Activated CD8-positive, alpha-beta T cell treated with anti-CD3 and anti-CD28 coated beads, Interleukin-2, amount 10 ng/mL, durations not matched to agents 7 days and 5 days (primary cell): ENCODE measurements around the gene FANCC. TPM values are rescaled to one million over a fixed set of nuclear protein-coding genes. Genes with fewer than 3 reads are reported as not detected.
"Not testable (repeated sequence)": the region's sequence is repeated elsewhere in the genome, so short reads cannot be mapped to it uniquely, and the experiment has no call there.

Experiments used
- ATAC-seq: fragments of 150-1000 bp; cut with Tn5 transposase; one replicate; pipeline ENCODE4 v1.10.0; 2021; ENCODE audit warnings: moderate library complexity
- CTCF ChIA-PET: fragments of 350-600 bp; sonication (Branson Sonifier 250); formaldehyde crosslinking; loops from one replicate; lab custom pipeline; 2021; ENCODE audit warnings: antibody characterized with exemption; lab: Charles Lee
- POLR2A ChIA-PET: fragments of 350-600 bp; sonication (Branson Sonifier 250); formaldehyde crosslinking; loops from one replicate; lab custom pipeline; 2021; ENCODE audit warnings: antibody characterized with exemption; lab: Charles Lee
- DNase-seq: peaks from one replicate; pipeline ENCODE4 v3.0.0-alpha.2; 2020
- H3K27ac Mint-ChIP-seq: one replicate; pipeline ENCODE4 v1.8.0; 2021; ENCODE audit warnings: mild to moderate bottlenecking, mixed read lengths
- H3K27me3 Mint-ChIP-seq: one replicate; pipeline ENCODE4 v1.8.0; 2021; ENCODE audit warnings: low read depth, mixed read lengths
- H3K36me3 Mint-ChIP-seq: one replicate; pipeline ENCODE4 v1.8.0; 2021; ENCODE audit warnings: low read depth, mixed read lengths
- H3K4me1 Mint-ChIP-seq: one replicate; pipeline ENCODE4 v1.8.0; 2021; ENCODE audit warnings: low read depth, mixed read lengths
- H3K4me3 Mint-ChIP-seq: one replicate; pipeline ENCODE4 v1.8.0; 2021; ENCODE audit warnings: mild to moderate bottlenecking, mixed read lengths
- H3K9me3 Mint-ChIP-seq: one replicate; pipeline ENCODE4 v1.8.0; 2022; ENCODE audit warnings: mixed read lengths; ENCODE audit not compliant: insufficient read depth
- total RNA-seq, 2 experiments: library from RNA; stranded (reverse); gene quantifications; one replicate each; pipeline ENCODE4 v1.2.3, GENCODE V29; 2021

Gene FANCC
- total RNA-seq, 2 experiments from 2014 or later = 18.2 to 19.0 TPM

GRCh38 chr9:95218773-95219172, 98.7 kb downstream of the FANCC start:
- H3K27me3 Mint-ChIP-seq = no peaks in the 10 kb centered on the region
- H3K4me1 Mint-ChIP-seq = peaks cover 2% of the 10 kb centered on the region
- H3K9me3 Mint-ChIP-seq = no peaks in the 10 kb centered on the region
- CTCF ChIA-PET = interaction anchor here (1.2 kb wide), 1 partner anchor 14 kb away, joined by 3 read pairs; no protein-coding TSS in a partner anchor
- no peaks in the 10 kb centered on the region for H3K36me3 Mint-ChIP-seq
- no peak overlapping the region for H3K4me3 Mint-ChIP-seq
- no peak for DNase-seq
- POLR2A ChIA-PET = no interaction called here
- no peak overlapping the region for H3K27ac Mint-ChIP-seq
- ATAC-seq = no peak

GRCh38 chr9:95217936-95218335, 99.6 kb downstream of the FANCC start:
- DNase-seq = no peak
- Mint-ChIP-seq H3K27ac (no peak overlapping the region), H3K27me3 (no peaks in the 10 kb centered on the region), H3K9me3 (no peaks in the 10 kb centered on the region), H3K4me3 (no peak overlapping the region), H3K36me3 (no peaks in the 10 kb centered on the region), H3K4me1 (peaks cover 2% of the 10 kb centered on the region)
- ATAC-seq = no peak
- ChIA-PET POLR2A (no interaction called here), CTCF (interaction anchor here (1.2 kb wide), 1 partner anchor 14 kb away, joined by 3 read pairs; no protein-coding TSS in a partner anchor)

- peaks cover 6% of the 10 kb centered on the region for H3K4me1 Mint-ChIP-seq
- H3K27me3 Mint-ChIP-seq = no peaks in the 10 kb centered on the region
- ChIA-PET CTCF (interaction anchor here (0.6 kb wide), 1 partner anchor 30 kb away, joined by 3 read pairs; no protein-coding TSS in a partner anchor), POLR2A (no interaction called here)
- H3K36me3 Mint-ChIP-seq = no peaks in the 10 kb centered on the region
- no peak overlapping the region for H3K4me3 Mint-ChIP-seq
- DNase-seq (no peak), ATAC-seq (no peak)
- no peaks in the 10 kb centered on the region for H3K9me3 Mint-ChIP-seq
- no peak overlapping the region for H3K27ac Mint-ChIP-seq
Measured at GRCh38 chr9:95215336-95215898, 102.1 kb downstream of the FANCC start.

- H3K4me1 Mint-ChIP-seq = peaks cover 4% of the 10 kb centered on the region
- DNase-seq = no peak
- H3K27ac Mint-ChIP-seq = no peak overlapping the region
- ChIA-PET POLR2A (no interaction called here), CTCF (no interaction called here)
- H3K27me3 Mint-ChIP-seq = no peaks in the 10 kb centered on the region
- no peaks in the 10 kb centered on the region for H3K36me3 Mint-ChIP-seq
- no peak for ATAC-seq
- no peak overlapping the region for H3K4me3 Mint-ChIP-seq
- no peaks in the 10 kb centered on the region for H3K9me3 Mint-ChIP-seq
Measured at GRCh38 chr9:95213117-95213516, 104.4 kb downstream of the FANCC start.

GRCh38 chr9:95211028-95211427, 106.5 kb downstream of the FANCC start:
- ATAC-seq (no peak), DNase-seq (no peak)
- H3K4me3 Mint-ChIP-seq = no peak overlapping the region
- peaks cover 4% of the 10 kb centered on the region for H3K4me1 Mint-ChIP-seq
- H3K9me3 Mint-ChIP-seq = no peaks in the 10 kb centered on the region
- ChIA-PET CTCF (no interaction called here), POLR2A (no interaction called here)
- H3K27ac Mint-ChIP-seq = no peak overlapping the region
- H3K27me3 Mint-ChIP-seq = no peaks in the 10 kb centered on the region
- H3K36me3 Mint-ChIP-seq = no peaks in the 10 kb centered on the region

DNA sequence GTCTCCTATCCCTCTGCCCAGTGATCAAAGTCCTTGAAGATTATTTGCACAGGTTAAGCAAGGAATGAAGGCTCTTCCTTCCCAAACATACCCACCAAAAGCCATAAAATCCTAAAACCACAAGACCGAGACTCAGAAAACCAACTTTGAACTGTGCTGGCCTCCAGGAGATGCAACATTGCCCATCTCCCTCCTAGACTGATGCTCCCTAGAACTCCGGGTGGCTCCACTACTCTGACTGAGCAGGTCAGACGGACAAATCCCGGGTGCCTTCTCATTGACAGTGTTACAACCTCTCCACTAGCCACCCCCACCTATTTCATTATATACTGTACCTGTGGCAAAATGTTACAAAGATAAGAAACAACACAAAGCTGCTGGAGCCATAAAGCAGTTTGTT, 110.1 kb downstream of the FANCC start:
- no peak overlapping the region for H3K4me3 Mint-ChIP-seq
- CTCF ChIA-PET = no interaction called here
- no peak for DNase-seq

GRCh38 chr9:95206143-95206542, 111.4 kb downstream of the FANCC start:
- H3K27me3 Mint-ChIP-seq = no peaks in the 10 kb centered on the region

More for the DNA sequence above, 110.1 kb downstream of the FANCC start:
- H3K36me3 Mint-ChIP-seq = no peaks in the 10 kb centered on the region
- peaks cover 3% of the 10 kb centered on the region for H3K4me1 Mint-ChIP-seq
- H3K9me3 Mint-ChIP-seq = no peaks in the 10 kb centered on the region
- no peak overlapping the region for H3K27ac Mint-ChIP-seq
- POLR2A ChIA-PET = no interaction called here
- ATAC-seq = no peak
- H3K27me3 Mint-ChIP-seq = no peaks in the 10 kb centered on the region

GRCh38 chr9:95204710-95205109, 112.8 kb downstream of the FANCC start:
- ChIA-PET POLR2A (interaction anchor here (0.6 kb wide), 1 partner anchor 20 kb away, joined by 3 read pairs; no protein-coding TSS in a partner anchor), CTCF (interaction anchor here (0.9 to 1.5 kb wide), 3 partner anchors 14 to 524 kb away, joined by 3 to 8 read pairs (median 3); no protein-coding TSS in a partner anchor)
- no peaks in the 10 kb centered on the region for H3K27me3 Mint-ChIP-seq
- ATAC-seq = no peak
- no peak for DNase-seq
- H3K27ac Mint-ChIP-seq = no peak overlapping the region
- no peaks in the 10 kb centered on the region for H3K4me1 Mint-ChIP-seq
- no peaks in the 10 kb centered on the region for H3K9me3 Mint-ChIP-seq
- H3K36me3 Mint-ChIP-seq = no peaks in the 10 kb centered on the region
- H3K4me3 Mint-ChIP-seq = no peak overlapping the region

More at GRCh38 chr9:95206143-95206542, 111.4 kb downstream of the FANCC start:
- ATAC-seq (no peak), DNase-seq (no peak)
- ChIA-PET CTCF (interaction anchor here (1.5 kb wide), 1 partner anchor 39 kb away, joined by 8 read pairs; no protein-coding TSS in a partner anchor), POLR2A (no interaction called here)
- no peaks in the 10 kb centered on the region for H3K9me3 Mint-ChIP-seq
- H3K36me3 Mint-ChIP-seq = no peaks in the 10 kb centered on the region
- H3K4me1 Mint-ChIP-seq = no peaks in the 10 kb centered on the region
- H3K27ac Mint-ChIP-seq = no peak overlapping the region
- no peak overlapping the region for H3K4me3 Mint-ChIP-seq

DNA sequence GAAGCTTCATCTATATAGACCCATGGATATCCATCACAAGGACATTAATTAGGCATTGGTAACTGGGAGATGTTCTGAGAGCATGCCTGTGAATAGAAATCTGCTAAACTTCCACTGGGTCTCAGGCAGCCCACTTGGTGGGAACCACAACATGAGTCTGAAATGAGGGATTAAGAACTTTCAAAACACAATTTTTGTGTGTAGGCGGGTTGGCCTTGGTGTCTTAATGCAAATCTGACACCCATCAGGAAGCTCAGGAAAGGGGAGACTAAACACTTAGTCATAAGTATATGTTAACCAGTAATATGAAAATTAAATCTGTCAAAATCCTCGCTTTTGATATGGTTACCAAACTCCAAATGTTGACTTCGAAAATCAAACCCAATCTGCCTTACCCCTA, 113.2 kb downstream of the FANCC start:
- CTCF ChIA-PET = interaction anchor here (1.1 kb wide), 1 partner anchor 14 kb away, joined by 3 read pairs; no protein-coding TSS in a partner anchor
- Mint-ChIP-seq H3K27me3 (no peaks in the 10 kb centered on the region), H3K4me3 (no peak overlapping the region), H3K27ac (no peak overlapping the region), H3K9me3 (no peaks in the 10 kb centered on the region), H3K4me1 (no peaks in the 10 kb centered on the region), H3K36me3 (no peaks in the 10 kb centered on the region)
- POLR2A ChIA-PET = no interaction called here
- DNase-seq = no peak
- no peak for ATAC-seq

DNA sequence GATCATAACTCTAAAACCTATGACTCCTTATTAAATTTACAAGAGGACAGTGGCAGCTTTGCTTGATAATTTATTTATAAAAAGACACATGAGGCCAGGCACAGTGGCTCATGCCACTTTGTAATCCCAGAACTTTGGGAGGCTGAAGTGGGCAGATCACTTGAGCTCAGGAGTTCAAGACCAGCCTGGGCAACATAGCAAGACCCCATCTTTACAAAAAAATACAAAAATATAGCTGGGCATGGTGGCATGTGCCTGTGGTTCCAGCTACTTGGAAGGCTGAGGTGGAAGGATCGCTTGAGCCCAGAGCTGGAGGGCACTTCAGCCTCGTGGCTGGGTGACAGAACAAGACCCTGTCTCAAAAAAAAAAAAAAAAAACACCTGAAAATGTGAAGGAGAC, 114.5 kb downstream of the FANCC start:
- H3K4me3 Mint-ChIP-seq, H3K4me1 Mint-ChIP-seq, ATAC-seq, DNase-seq, H3K36me3 Mint-ChIP-seq, H3K27me3 Mint-ChIP-seq, H3K9me3 Mint-ChIP-seq, H3K27ac Mint-ChIP-seq: not testable (repeated sequence)
- CTCF ChIA-PET = interaction anchor here (1.0 to 1.4 kb wide), 2 partner anchors 72 to 75 kb away, joined by 3 read pairs; no protein-coding TSS in a partner anchor
- POLR2A ChIA-PET = interaction anchor here (0.6 kb wide), 1 partner anchor 14 kb away, joined by 5 read pairs; no protein-coding TSS in a partner anchor

DNA sequence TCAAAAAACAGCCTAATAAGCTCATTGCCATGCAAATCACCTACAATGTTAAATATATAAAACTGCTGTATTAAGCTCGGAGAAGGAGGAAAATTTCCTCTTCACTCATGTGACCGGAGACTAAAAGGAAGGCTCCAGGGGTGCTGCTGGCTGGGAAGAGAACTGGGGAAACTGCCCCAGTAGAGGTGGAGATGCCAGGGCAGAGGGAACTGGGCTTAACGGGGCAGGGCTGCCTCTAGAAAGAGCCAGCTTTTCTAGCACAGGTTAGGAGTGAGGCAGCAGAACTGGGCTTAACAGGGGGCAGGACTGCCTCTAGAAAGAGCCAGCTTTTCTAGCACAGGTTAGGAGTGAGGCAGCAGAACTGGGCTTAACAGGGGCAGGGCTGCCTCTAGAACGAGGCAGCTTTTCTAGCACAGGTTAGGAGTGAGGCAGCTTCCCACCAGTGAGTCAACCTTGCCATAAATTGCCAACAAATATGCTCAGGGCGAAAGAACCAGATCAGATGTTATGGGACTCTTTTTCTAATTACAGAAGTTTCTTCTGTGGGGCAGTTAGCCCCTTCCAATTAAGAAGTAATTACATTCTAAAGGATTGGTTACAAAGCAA, 115.3 kb downstream of the FANCC start:
- Mint-ChIP-seq H3K27ac (no peak overlapping the region), H3K36me3 (no peaks in the 10 kb centered on the region), H3K9me3 (no peaks in the 10 kb centered on the region), H3K4me3 (no peak overlapping the region), H3K27me3 (no peaks in the 10 kb centered on the region), H3K4me1 (no peaks in the 10 kb centered on the region)
- CTCF ChIA-PET = interaction anchor here (1.0 to 2.9 kb wide), 3 partner anchors 34 to 74 kb away, joined by 3 to 7 read pairs (median 3); no protein-coding TSS in a partner anchor
- DNase-seq (no peak), ATAC-seq (no peak)
- POLR2A ChIA-PET = interaction anchor here (0.6 kb wide), 1 partner anchor 13 kb away, joined by 5 read pairs; no protein-coding TSS in a partner anchor

- H3K27me3 Mint-ChIP-seq = no peaks in the 10 kb centered on the region
- H3K36me3 Mint-ChIP-seq = no peaks in the 10 kb centered on the region
- H3K27ac Mint-ChIP-seq = no peak overlapping the region
- no peak overlapping the region for H3K4me3 Mint-ChIP-seq
- no peak for ATAC-seq
- no peaks in the 10 kb centered on the region for H3K9me3 Mint-ChIP-seq
- H3K4me1 Mint-ChIP-seq = no peaks in the 10 kb centered on the region
- DNase-seq = no peak
- ChIA-PET CTCF (interaction anchor here (2.9 kb wide), 1 partner anchor 33 kb away, joined by 7 read pairs; no protein-coding TSS in a partner anchor), POLR2A (no interaction called here)
Measured at GRCh38 chr9:95201206-95201605, 116.3 kb downstream of the FANCC start.
